Nephron (organoid): Measurements from ENCODE around the gene RPP21.
"Not testable (repeated sequence)": the region's sequence is repeated elsewhere in the genome, so short reads cannot be mapped to it uniquely, and the experiment has no call there.

Experiments used
- H3K27ac Mint-ChIP-seq, 3 experiments: 2 replicates each; pipeline ENCODE4 v1.8.0; 2020; ENCODE audit warnings: mixed read lengths in 3 of 3, mild to moderate bottlenecking in 2 of 3, moderate library complexity in 1 of 3
- H3K27me3 Mint-ChIP-seq: 2 replicates; pipeline ENCODE4 v1.8.0; 2021; ENCODE audit warnings: low read depth, mild to moderate bottlenecking, moderate library complexity, mixed read lengths
- H3K36me3 Mint-ChIP-seq: 2 replicates; pipeline ENCODE4 v1.8.0; 2020; ENCODE audit warnings: low read depth, mixed read lengths
- H3K4me1 Mint-ChIP-seq: 2 replicates; pipeline ENCODE4 v1.8.0; 2020; ENCODE audit warnings: mixed read lengths
- H3K4me3 Mint-ChIP-seq, 3 experiments: 2 replicates each; pipeline ENCODE4 v1.8.0; 2020; ENCODE audit warnings: mild to moderate bottlenecking in 3 of 3, mixed read lengths in 3 of 3, moderate library complexity in 2 of 3
- H3K9me3 Mint-ChIP-seq: 2 replicates; pipeline ENCODE4 v1.8.0; 2020; ENCODE audit warnings: mixed read lengths
- CTCF ChIP-seq, 3 experiments: fragments of 200-600 bp; sonication (generic); IDR thresholded peaks; one replicate each; pipeline ENCODE4 v1.5.0; 2021; ENCODE audit warnings: antibody characterized with exemption in 3 of 3; ENCODE audit not compliant: unreplicated experiment in 3 of 3

The RPP21 gene

GRCh38 chr6:30364591-30364990, 19.6 kb downstream of the RPP21 start:
- no peaks in the 10 kb centered on the region for H3K4me1 Mint-ChIP-seq
- no peak overlapping the region for H3K27ac Mint-ChIP-seq
- H3K36me3 Mint-ChIP-seq = no peaks in the 10 kb centered on the region
- H3K4me3 Mint-ChIP-seq = no peak overlapping the region
- TF ChIP-seq CTCF (IDR thresholded peaks at IDR 0.05; ENCODE audit: unreplicated experiment in 3 of 3) = no peak
- H3K9me3 Mint-ChIP-seq = peaks cover 14% of the 10 kb centered on the region
- peaks cover 66% of the 10 kb centered on the region for H3K27me3 Mint-ChIP-seq

GRCh38 chr6:30369280-30369679, 24.3 kb downstream of the RPP21 start:
- Mint-ChIP-seq H3K9me3 (peaks cover 11% of the 10 kb centered on the region), H3K27me3 (peaks cover 41% of the 10 kb centered on the region)
- H3K4me3 Mint-ChIP-seq, H3K4me1 Mint-ChIP-seq, H3K36me3 Mint-ChIP-seq, H3K27ac Mint-ChIP-seq: not testable (repeated sequence)

- H3K27me3 Mint-ChIP-seq = peaks cover 38% of the 10 kb centered on the region
- H3K4me1 Mint-ChIP-seq = no peaks in the 10 kb centered on the region
- H3K9me3 Mint-ChIP-seq = no peaks in the 10 kb centered on the region
- H3K27ac Mint-ChIP-seq = no peak overlapping the region
- H3K4me3 Mint-ChIP-seq = no peak overlapping the region
- TF ChIP-seq CTCF (IDR thresholded peaks at IDR 0.05; ENCODE audit: unreplicated experiment in 3 of 3) = no peak
- H3K36me3 Mint-ChIP-seq = no peaks in the 10 kb centered on the region
Observed at GRCh38 chr6:30378290-30378937, 33.5 kb downstream of the RPP21 start.

GRCh38 chr6:30380464-30380863, 35.5 kb downstream of the RPP21 start:
- no peak overlapping the region for H3K4me3 Mint-ChIP-seq
- no peak for TF ChIP-seq CTCF (IDR thresholded peaks at IDR 0.05; ENCODE audit: unreplicated experiment in 3 of 3)
- no peaks in the 10 kb centered on the region for H3K4me1 Mint-ChIP-seq
- H3K36me3 Mint-ChIP-seq = no peaks in the 10 kb centered on the region
- H3K27ac Mint-ChIP-seq = no peak overlapping the region
- peaks cover 42% of the 10 kb centered on the region for H3K27me3 Mint-ChIP-seq
- H3K9me3 Mint-ChIP-seq = no peaks in the 10 kb centered on the region

GRCh38 chr6:30386166-30386565, 41.2 kb downstream of the RPP21 start:
- TF ChIP-seq CTCF (IDR thresholded peaks at IDR 0.05; ENCODE audit: unreplicated experiment in 3 of 3) = no peak
- H3K9me3 Mint-ChIP-seq = no peaks in the 10 kb centered on the region

GRCh38 chr6:30391240-30391639, 46.3 kb downstream of the RPP21 start:
- Mint-ChIP-seq H3K4me1 (no peaks in the 10 kb centered on the region), H3K27ac (no peak overlapping the region), H3K27me3 (peaks cover 87% of the 10 kb centered on the region), H3K36me3 (no peaks in the 10 kb centered on the region), H3K9me3 (no peaks in the 10 kb centered on the region), H3K4me3 (no peak overlapping the region)
- TF ChIP-seq CTCF (IDR thresholded peaks at IDR 0.05; ENCODE audit: unreplicated experiment in 3 of 3) = no peak

More at GRCh38 chr6:30386166-30386565, 41.2 kb downstream of the RPP21 start:
- Mint-ChIP-seq H3K27me3 (peaks cover 81% of the 10 kb centered on the region), H3K4me3 (no peak overlapping the region), H3K36me3 (no peaks in the 10 kb centered on the region), H3K27ac (no peak overlapping the region), H3K4me1 (no peaks in the 10 kb centered on the region)
